Kidney glomerular epithelial cell (primary cell): Measurements from ENCODE around the gene ZNF575.

Source experiments
- DNase-seq: peaks from one replicate; lab custom pipeline; 2025; lab: John Stamatoyannopoulos, UW

Gene ZNF575

DNA sequence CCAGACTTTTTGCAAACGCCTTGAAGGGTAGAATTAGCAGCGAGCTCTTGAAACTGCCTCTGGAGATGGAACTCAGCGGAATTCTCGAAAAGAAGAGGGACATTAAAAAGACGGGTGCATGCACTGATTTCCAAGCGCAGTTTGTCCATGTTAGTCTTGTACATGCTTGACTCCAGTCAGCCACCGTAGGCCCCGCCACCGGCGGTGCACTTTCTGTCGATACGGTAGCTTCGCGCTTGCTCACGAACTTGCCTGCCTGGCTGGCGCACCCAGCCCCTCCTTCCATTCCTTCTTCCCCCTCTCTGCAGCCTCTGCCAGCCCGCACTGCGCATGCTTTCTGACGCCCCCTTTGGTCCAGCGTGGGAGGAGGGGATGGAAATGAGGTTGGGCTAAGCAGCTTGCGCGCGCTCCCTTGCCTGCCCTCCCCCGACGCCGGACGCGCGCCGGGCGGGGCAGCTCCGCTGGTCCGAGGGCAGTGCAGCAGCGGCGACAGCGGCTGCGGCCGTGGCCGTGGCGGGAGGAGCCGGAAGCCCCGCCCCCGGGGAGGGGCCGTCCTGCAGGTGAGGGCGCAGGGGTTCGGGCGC, at the start of gene ZNF575:
ZNF575 (plus strand) TSS at position 227 of the 584 bp plus-strand sequence. CDS start 1,235 bp downstream, outside the sequence.
- peak; percentile 88 for DNase-seq

DNA sequence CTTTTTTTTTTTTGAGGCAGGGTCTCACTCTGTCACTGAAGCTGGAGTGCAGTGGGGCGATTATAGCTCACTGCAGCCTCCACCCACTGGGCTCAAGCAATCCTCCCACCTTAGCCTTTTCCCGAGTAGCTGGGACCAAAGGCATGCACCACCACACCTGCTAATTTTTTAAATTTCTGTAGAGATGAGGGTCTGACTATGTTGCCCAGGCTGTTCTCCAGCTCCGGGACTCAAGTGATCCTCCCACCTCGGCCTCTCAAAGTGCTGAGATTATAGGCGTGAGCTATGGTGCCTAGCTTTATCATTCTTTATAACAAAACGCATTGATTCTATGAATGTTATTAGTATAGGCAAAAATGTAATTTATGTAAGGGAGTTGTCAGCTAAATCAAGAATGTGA, 49.7 kb upstream of the ZNF575 start:
- DNase-seq: no peak

GRCh38 chr19:43485951-43486350, 47.0 kb upstream of the ZNF575 start:
- DNase-seq: no peak

DNA sequence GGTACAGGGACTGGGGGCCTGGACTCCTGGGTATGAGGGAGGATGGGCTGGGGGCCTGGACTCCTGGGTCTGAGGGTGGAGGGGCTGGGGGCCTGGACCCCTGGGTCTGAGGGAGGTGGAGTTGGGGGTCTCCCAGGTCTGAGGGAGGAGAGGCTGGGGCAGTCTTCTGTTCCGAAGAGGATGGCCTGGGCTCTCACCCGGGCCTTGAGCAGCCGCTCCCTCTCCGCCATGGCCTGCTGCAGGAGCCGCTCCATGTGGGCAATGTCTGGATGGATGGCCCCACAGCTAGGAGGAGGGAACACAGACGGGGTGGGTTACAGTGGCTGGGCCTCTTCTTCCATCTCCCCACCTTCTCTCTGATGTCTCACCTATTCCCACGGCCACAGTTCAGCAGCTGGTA, 46.6 kb upstream of the ZNF575 start:
- no peak for DNase-seq

GRCh38 chr19:43488179-43488578, 44.8 kb upstream of the ZNF575 start:
- DNase-seq: no peak

GRCh38 chr19:43489310-43489709, 43.7 kb upstream of the ZNF575 start:
- DNase-seq: no peak

GRCh38 chr19:43489979-43490599, 42.9 kb upstream of the ZNF575 start:
- DNase-seq: no peak

DNA sequence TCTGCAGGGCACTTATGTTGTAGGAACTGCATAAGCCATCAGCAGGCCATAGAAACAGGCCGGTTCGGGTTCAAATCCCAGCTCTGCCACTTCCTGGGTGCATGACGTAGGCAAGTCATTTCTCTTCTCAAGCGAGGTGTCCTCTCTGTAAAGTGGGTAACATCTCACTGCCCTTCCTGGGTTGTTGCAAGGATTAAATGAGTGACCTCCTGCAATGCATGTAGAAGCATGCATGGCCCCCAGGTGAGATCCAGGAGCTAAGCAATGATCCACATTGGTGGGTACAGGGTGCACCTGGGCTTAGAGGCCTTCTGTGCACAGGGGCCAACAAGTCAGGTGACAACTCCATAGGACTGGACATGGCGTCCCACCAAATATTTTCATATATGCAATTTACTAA, 42.2 kb upstream of the ZNF575 start:
- DNase-seq: no peak

- no peak for DNase-seq
Measured at GRCh38 chr19:43495082-43495481, 37.9 kb upstream of the ZNF575 start.

DNA sequence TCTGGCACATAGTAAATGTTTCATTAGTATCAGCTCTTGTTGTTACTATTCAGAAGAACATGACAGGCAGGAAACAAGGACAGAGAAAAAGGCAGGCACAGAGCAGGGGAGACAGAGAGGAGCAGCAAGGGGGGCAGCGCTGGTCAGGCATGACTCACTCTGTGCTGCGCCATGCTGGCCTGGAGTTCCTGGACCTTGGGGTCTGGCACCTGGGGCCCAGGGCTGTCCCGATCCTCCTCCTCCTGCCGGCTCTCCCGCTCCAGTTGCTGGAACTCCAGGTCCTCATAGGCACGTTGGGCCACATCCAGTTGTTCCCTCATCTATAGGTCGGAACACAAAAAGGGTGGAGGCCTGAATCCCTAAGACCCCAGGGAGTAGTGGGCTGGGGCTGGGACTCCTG, 36.0 kb upstream of the ZNF575 start:
- no peak for DNase-seq

GRCh38 chr19:43498233-43498842, 34.6 kb upstream of the ZNF575 start:
- DNase-seq: no peak

GRCh38 chr19:43499042-43499441, 33.9 kb upstream of the ZNF575 start:
- no peak for DNase-seq

- no peak for DNase-seq
Measured at GRCh38 chr19:43501661-43502418, 31.1 kb upstream of the ZNF575 start.

GRCh38 chr19:43502419-43502976, 30.5 kb upstream of the ZNF575 start:
- no peak for DNase-seq

GRCh38 chr19:43503501-43504425, 29.2 kb upstream of the ZNF575 start:
- DNase-seq: peak; percentile 86

DNA sequence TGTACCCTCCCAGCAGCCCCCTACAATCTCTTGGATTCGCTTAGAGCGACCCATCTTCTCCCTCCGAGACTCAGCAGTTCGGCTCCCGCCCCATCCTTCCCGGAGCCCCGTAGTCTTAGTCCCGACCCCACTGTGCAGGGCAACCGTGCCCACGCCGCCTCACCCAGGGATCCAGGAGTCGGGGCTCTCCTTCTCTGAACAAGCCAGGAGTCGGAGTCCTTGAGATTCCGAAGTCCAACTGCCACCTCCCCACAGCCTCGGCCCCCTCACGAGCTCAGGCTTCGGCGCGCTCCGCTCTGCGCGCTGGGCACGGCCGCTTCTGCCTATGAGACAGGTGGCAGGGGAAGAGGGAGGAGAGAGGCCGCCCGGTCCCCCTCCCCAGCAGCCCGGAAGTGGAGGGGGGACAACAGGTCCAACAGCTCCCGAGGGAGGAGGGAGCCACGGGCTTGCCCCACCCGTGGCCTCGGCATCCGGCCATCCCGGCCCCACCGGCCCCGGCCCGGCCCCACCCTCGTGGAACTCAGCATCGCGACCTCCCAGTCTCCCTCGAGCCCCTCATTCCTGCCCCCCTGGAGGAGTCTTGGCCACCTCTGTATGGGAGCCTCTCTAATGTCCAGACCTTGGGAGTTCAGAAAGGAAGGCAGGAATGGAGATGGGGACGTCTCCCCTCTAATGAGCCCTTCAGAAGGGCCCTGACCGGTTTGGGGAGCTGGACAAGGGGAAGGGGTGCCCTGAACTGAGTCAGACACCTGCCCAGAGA, 28.4 kb upstream of the ZNF575 start, which contains the start of gene PHLDB3:
PHLDB3 (minus strand) TSS at position 321 of the 760 bp plus-strand sequence. CDS start 628 bp downstream, outside the sequence.
- no peak for DNase-seq

GRCh38 chr19:43505186-43505456, 27.9 kb upstream of the ZNF575 start:
- DNase-seq: no peak

DNA sequence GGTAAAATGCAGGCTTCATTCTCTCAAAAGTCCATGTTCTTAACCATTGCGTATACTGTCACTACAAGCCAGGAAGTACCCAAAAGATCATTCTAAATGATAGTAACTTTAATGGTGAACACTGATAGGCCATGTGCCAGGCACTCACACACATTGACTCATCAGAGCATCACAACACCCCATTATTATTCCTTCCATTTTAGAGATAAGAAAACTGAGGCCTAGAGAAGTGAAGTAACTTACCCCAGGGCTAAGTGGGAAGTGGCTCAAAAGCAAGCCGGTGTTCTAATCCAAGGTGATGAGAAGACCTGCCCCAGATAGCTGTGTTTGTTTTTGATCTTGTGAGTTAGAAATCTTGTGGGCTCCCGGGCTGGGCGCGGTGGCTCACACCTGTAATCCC, 27.0 kb upstream of the ZNF575 start:
- no peak for DNase-seq

DNA sequence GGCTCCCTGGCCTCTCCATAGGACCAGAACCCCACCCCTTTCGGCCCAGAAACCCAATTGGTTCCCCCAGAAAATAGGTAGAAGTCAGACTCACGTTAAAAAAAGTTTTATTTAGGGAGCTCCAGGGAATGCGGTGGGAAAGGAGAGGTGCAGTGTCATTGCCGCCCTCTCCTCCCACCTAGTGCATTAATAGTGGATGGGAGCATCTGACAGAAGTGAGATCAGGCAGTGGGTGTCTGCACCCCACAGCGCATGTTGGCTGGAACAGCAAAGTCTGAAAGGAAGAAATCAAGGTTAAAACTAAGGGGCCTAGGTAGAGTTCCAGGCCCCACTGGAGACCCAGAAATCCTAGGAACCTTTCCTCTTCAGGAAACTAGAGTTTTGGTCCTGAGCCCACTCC, 26.4 kb upstream of the ZNF575 start:
- no peak for DNase-seq

DNA sequence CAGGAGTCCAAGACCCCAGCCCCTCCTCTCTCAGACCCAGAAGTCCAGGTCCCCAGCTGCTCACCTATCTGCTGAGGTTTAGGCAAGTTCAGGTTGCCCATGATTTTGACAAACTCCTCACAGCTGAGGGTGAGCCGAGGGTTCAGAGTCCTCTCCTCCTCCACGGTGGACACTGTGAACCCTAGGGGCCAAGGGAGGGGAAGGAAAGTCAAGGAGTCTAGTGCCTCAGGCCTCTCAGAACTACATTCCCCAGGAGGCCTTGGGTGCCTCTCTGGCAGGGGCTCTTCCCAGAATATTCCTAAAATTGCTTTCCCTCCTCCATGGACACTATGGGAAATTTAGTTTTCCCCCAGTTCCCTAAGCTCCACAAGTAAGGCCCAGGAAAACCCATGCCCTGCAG, 25.1 kb upstream of the ZNF575 start:
- no peak for DNase-seq

- no peak for DNase-seq
Measured at GRCh38 chr19:43510713-43511112, 22.3 kb upstream of the ZNF575 start.
